GM12878 (cell line): ENCODE measurements around the gene SLC35A5. TPM values are rescaled to one million over a fixed set of nuclear protein-coding genes. Genes with fewer than 3 reads are reported as not detected.
"Not testable (repeated sequence)": the region's sequence is repeated elsewhere in the genome, so short reads cannot be mapped to it uniquely, and the experiment has no call there.

Source experiments
- ATAC-seq: fragments of 200-7000 bp; cut with Tn5 transposase; 3 replicates; pipeline ENCODE4 v1.9.1; 2020; ENCODE audit warnings: mild to moderate bottlenecking, moderate library complexity
- BruUV-seq: library from RNA; stranded (reverse); fragments of 400-500 nt; replicated peaks from 2 replicates; lab custom pipeline; 2021; lab: Mats Ljungman, UMichigan
- CTCF ChIA-PET: fragments of 300-600 bp; sonication (Branson Sonifier 250); formaldehyde crosslinking; extraction: SDS; loops from one replicate; lab custom pipeline; 2021; ENCODE audit warnings: inconsistent platforms; lab: Yijun Ruan, JAX
- POLR2A ChIA-PET: fragments of 350-600 bp; formaldehyde crosslinking; extraction: SDS; loops from one replicate; lab custom pipeline; 2021; ENCODE audit warnings: inconsistent platforms; lab: Charles Lee
- RAD21 ChIA-PET: fragments of 300-600 bp; sonication (Branson Sonifier 250); formaldehyde crosslinking; loops from one replicate; lab custom pipeline; 2023; ENCODE audit warnings: antibody characterized with exemption; ENCODE audit not compliant: unreplicated experiment; lab: Charles Lee
- SMC1A ChIA-PET: fragments of 300-600 bp; sonication (Branson Sonifier 250); formaldehyde crosslinking; loops from one replicate; lab custom pipeline; 2023; ENCODE audit not compliant: unreplicated experiment, uncharacterized antibody; lab: Charles Lee
- DNase-seq: peaks from one replicate; pipeline ENCODE4 v3.0.0-alpha.2; 2011; ENCODE audit warnings: low read depth, low spot score
- FAIRE-seq: peaks from 3 replicates; lab custom pipeline; 2011; peaks lifted over from hg19 to GRCh38; lab: Jason Lieb, UNC
- H2AFZ ChIP-seq: 2 replicates; pipeline ENCODE4 v1.6.0; 2011; ENCODE audit warnings: low read depth, low read length, control low read depth; ENCODE audit not compliant: control insufficient read depth
- H3K27ac ChIP-seq: 2 replicates; pipeline ENCODE4 v1.5.1; 2011; ENCODE audit warnings: control low read depth; ENCODE audit not compliant: control insufficient read depth, insufficient read depth
- H3K27me3 ChIP-seq, 2 experiments: replicated peaks in 1 of 2; 2 replicates each; pipeline versions ENCODE4 v1.6.0 to v1.6.1; 2011; ENCODE audit warnings: low read length in 1 of 2; ENCODE audit not compliant: control insufficient read depth in 2 of 2, insufficient read depth in 2 of 2
- H3K36me3 ChIP-seq, 2 experiments: 2 replicates each; pipeline ENCODE4 v1.5.1; 2011; ENCODE audit warnings: low read length in 1 of 2; ENCODE audit not compliant: control insufficient read depth in 2 of 2, insufficient read depth in 2 of 2
- H3K4me1 ChIP-seq: 2 replicates; pipeline ENCODE4 v1.6.1; 2011; ENCODE audit warnings: mild to moderate bottlenecking, low read length, moderate library complexity, mixed read lengths; ENCODE audit not compliant: control insufficient read depth, insufficient read depth
- H3K4me2 ChIP-seq: 2 replicates; pipeline ENCODE4 v1.6.0; 2011; ENCODE audit warnings: control low read depth; ENCODE audit not compliant: control insufficient read depth, insufficient read depth
- H3K4me3 ChIP-seq: fragments of 200-600 bp; sonication (generic); 2 replicates; pipeline ENCODE4 v1.5.1; 2016
- H3K79me2 ChIP-seq: 2 replicates; pipeline ENCODE4 v1.6.0; 2011; ENCODE audit warnings: low read length; ENCODE audit not compliant: control insufficient read depth, insufficient read depth
- H3K9ac ChIP-seq: 2 replicates; pipeline ENCODE4 v1.8.0; 2011; ENCODE audit warnings: low read length, control low read depth, mixed read lengths; ENCODE audit not compliant: control insufficient read depth, insufficient read depth
- H3K9me3 ChIP-seq: replicated peaks from 3 replicates; pipeline ENCODE4 v1.5.1; 2011; ENCODE audit warnings: mild to moderate bottlenecking, low read length; ENCODE audit not compliant: control insufficient read depth, insufficient read depth
- H4K20me1 ChIP-seq: 2 replicates; pipeline ENCODE4 v1.6.0; 2011; ENCODE audit not compliant: control insufficient read depth, insufficient read depth
- SMAD5 ChIP-seq: IDR thresholded peaks from 2 replicates; pipeline ENCODE4 v1.6.1; 2016; ENCODE audit warnings: antibody characterized with exemption, low read depth
- SMC3 ChIP-seq: IDR thresholded peaks from 2 replicates; pipeline ENCODE4 v1.6.1; 2011; ENCODE audit warnings: low read length, improper control_type of control experiment, borderline replicate concordance
- ZNF207 ChIP-seq: fragments of 450-650 bp; IDR thresholded peaks from 2 replicates; pipeline ENCODE4 v1.6.1; 2014; ENCODE audit warnings: antibody characterized with exemption, mild to moderate bottlenecking, borderline replicate concordance
- ZNF24 ChIP-seq: fragments of 450-650 bp; IDR thresholded peaks from 2 replicates; pipeline ENCODE4 v1.6.1; 2017; ENCODE audit warnings: antibody characterized with exemption, mild to moderate bottlenecking
- ZNF274 ChIP-seq: IDR thresholded peaks from one replicate; pipeline ENCODE4 v1.8.0; 2011; ENCODE audit not compliant: insufficient read length, insufficient read depth
- WGBS: methylation state at CpG from one replicate; pipeline ENCODE4 v1.1.6; 2016; ENCODE audit warnings: low lambda C conversion rate; ENCODE audit not compliant: insufficient replicate concordance, insufficient coverage; ENCODE audit errors: missing lambda C conversion rate; 5-methylcytosine and 5-hydroxymethylcytosine counted together
- in situ Hi-C: fragments of 300-500 bp; cut with MboI; formaldehyde crosslinking; loops from 9 replicates; pipeline ENCODE4 v1.14.3; 2018; ENCODE audit warnings: mixed read lengths
- intact Hi-C: fragments of 100-400 bp; cut with micrococcal nuclease; formaldehyde crosslinking; loops from one replicate; pipeline ENCODE4 v1.14.2; 2022; ENCODE audit not compliant: unreplicated experiment
- polyA plus RNA-seq, 11 experiments: library from polyadenylated mRNA; depleted of rRNA in 4 of 11; unstranded in 6 of 11; stranded (reverse) in 5 of 11; fragments of >200 nt; fragmentation: Nextera tagmentation in 4 of 11; fragmentation: Illumina TruSeq in 1 of 11; extraction: Ambion mirVana in 4 of 11; extraction: Trizol in 1 of 11; gene quantifications; 1 replicate in 1 of 11; 2 replicates in 10 of 11; pipeline versions ENCODE4 v1.2.1 to v1.2.3, GENCODE V29; 2011 to 2016; ENCODE audit warnings: inconsistent platforms in 2 of 11, missing spikeins in 2 of 11, low read depth in 1 of 11
- total RNA-seq, 4 experiments: library from RNA; depleted of rRNA in 3 of 4; stranded (reverse); fragments of >200 nt in 3 of 4; fragmentation: Illumina TruSeq in 1 of 4; extraction: Trizol in 1 of 4; gene quantifications; 2 replicates each; pipeline versions ENCODE4 v1.2.1 to v1.2.3, GENCODE V29; 2013 to 2021
- TF ChIP-seq, protein P1 (sequence below): fragments of 450-650 bp; IDR thresholded peaks from 2 replicates; pipeline ENCODE4 v1.6.1; 2017; ENCODE audit warnings: borderline replicate concordance

Gene SLC35A5
- total and polyA plus RNA-seq, 10 of the 15 experiments (the other 5 are each of a cell fraction or from before 2014, with no cell fraction given), result 10.9 to 38.1 (median 16.0) TPM

DNA sequence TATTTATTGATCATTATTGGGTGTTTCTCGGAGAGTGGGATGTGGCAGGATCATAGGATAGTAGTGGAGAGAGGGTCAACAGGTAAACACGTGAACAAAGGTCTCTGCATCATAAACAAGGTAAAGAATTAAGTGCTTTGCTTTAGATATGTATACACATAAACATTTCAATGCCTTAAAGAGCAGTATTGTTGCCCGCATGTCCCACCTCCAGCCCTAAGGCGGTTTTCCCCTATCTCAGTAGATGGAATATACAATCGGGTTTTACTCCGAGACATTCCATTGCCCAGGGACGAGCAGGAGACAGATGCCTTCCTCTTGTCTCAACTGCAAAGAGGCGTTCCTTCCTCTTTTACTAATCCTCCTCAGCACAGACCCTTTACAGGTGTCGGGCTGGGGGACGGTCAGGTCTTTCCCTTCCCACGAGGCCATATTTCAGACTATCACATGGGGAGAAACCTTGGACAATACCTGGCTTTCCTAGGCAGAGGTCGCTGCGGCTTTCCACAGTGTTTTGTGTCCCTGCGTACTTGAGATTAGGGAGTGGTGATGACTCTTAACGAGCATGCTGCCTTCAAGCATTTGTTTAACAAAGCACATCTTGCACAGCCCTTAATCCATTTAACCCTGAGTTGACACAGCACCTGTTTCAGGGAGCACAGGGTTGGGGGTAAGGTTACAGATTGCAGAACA is 2.5 kb downstream of the SLC35A5 start:
- H3K27ac ChIP-seq, RAD21 ChIA-PET, H3K9ac ChIP-seq, FAIRE-seq, H3K4me1 ChIP-seq, H3K9me3 ChIP-seq, ATAC-seq, H2AFZ ChIP-seq, POLR2A ChIA-PET, intact Hi-C loops, H3K4me3 ChIP-seq, H3K27me3 ChIP-seq, H4K20me1 ChIP-seq, BruUV-seq, H3K36me3 ChIP-seq, H3K4me2 ChIP-seq, in situ Hi-C loops, CTCF ChIA-PET, DNase-seq: not testable (repeated sequence)
- 92% methylated on average over 15 of the region's 15 CpGs for WGBS
- H3K79me2 ChIP-seq, result peaks cover 34% of the 10 kb centered on the region
- SMC1A ChIA-PET, result interaction anchor here (1.0 kb wide), 1 partner anchor 18 kb away, joined by 3 read pairs; no protein-coding TSS in a partner anchor

DNA sequence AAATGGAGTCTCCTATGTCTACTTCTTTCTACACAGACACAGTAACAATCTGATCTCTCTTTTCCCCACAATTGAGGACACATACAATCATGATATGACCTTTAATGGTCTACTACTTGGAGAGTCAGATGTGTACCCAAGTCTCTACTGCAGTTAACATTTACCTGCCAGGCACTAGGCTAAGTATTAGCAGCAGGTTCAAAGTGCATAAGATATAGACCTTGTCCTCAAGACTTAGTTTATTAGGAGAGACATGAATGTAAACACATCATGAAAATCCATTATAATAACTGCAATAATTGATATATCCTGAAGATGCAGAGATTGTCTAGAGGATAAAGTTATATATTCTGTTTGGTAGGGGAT is 3.1 kb downstream of the SLC35A5 start:
- in situ Hi-C loops, result no loop called here
- POLR2A ChIA-PET, result no interaction called here
- DNase-seq, result no peak
- SMC1A ChIA-PET, result interaction anchor here (1.4 kb wide), 1 partner anchor 14 kb away, joined by 5 read pairs; no protein-coding TSS in a partner anchor
- intact Hi-C loops, result no loop called here
- ATAC-seq, result no peak
- TF ChIP-seq ZNF207 (no peak), SMC3 (no peak), ZNF274 (no peak), SMAD5 (no peak), ZNF24 (no peak)
- TF ChIP-seq, protein P1, sequence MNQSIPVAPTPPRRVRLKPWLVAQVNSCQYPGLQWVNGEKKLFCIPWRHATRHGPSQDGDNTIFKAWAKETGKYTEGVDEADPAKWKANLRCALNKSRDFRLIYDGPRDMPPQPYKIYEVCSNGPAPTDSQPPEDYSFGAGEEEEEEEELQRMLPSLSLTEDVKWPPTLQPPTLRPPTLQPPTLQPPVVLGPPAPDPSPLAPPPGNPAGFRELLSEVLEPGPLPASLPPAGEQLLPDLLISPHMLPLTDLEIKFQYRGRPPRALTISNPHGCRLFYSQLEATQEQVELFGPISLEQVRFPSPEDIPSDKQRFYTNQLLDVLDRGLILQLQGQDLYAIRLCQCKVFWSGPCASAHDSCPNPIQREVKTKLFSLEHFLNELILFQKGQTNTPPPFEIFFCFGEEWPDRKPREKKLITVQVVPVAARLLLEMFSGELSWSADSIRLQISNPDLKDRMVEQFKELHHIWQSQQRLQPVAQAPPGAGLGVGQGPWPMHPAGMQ, result no peak
- peaks cover 0 to 4% of the 10 kb centered on the region in 2 experiments; a peak in 1 of 4 replicates for H3K36me3 ChIP-seq
- no peak overlapping the region for H3K9ac ChIP-seq
- peaks cover 29% of the 10 kb centered on the region for H3K79me2 ChIP-seq
- no peak overlapping the region for H3K4me2 ChIP-seq
- no peaks in the 10 kb centered on the region for H4K20me1 ChIP-seq
- H3K4me3 ChIP-seq, result no peak overlapping the region
- no peaks in the 10 kb centered on the region for H3K27me3 ChIP-seq
- H2AFZ ChIP-seq, result no peak overlapping the region
- BruUV-seq, result no TSS peak
- H3K4me1 ChIP-seq, result peaks cover 4% of the 10 kb centered on the region; the same call in 1 of the 2 replicates
- no peak for FAIRE-seq
- RAD21 ChIA-PET, result interaction anchor here (1.4 kb wide), 1 partner anchor 14 kb away, joined by 3 read pairs; no protein-coding TSS in a partner anchor
- H3K27ac ChIP-seq, result no peak overlapping the region
- no peaks in the 10 kb centered on the region for H3K9me3 ChIP-seq
- CTCF ChIA-PET, result no interaction called here
